Activated CD4-positive, alpha-beta T cell treated with anti-CD3 and anti-CD28 coated beads for 1 hour (primary cell): ENCODE results near the gene IFRD2.
"Not testable (repeated sequence)": the region's sequence is repeated elsewhere in the genome, so short reads cannot be mapped to it uniquely, and the experiment has no call there.

Experiments used
- DNase-seq: peaks from one replicate; pipeline ENCODE4 v3.0.0-alpha.2; 2020

The IFRD2 gene

DNA sequence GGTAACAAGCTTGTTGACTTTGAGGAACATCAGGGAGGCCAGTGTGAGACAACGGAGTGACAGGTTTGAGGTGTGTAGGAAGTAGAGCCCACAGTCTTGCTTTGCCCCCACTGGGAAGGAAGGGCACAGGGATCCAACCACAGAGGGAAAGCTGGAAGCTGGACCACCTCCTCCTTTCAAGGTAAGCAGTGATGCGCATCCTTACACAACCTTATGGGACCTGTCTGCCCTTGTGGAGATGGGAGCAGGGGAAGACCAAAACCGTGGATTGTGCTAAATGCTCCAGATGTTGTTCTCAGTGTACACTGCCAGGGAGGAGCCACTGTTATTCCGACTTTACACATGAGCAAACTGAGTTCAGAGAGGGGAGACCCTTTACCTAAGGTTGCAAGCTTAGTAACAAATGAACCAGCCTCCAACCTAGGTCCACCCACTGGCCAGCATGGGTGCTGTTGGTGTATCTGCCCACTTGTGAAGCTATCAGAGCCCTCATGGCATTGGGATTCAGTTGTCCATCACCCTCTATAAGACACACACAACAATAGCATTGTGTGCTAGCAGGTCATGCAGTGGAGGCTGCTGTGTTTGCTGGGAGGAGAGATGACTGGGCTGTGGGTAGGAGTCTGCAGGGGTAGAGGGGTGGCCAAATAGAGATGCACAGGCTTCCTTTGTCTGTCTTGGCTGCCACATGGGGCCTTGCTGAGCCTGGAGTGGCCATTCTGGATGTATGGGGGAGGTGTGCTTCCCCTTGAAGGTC lies 13.9 kb downstream of the IFRD2 start:
- no peak for DNase-seq

GRCh38 chr3:50276762-50277101 lies 15.5 kb downstream of the IFRD2 start:
- DNase-seq, result no peak

GRCh38 chr3:50275996-50276761 lies 16.1 kb downstream of the IFRD2 start:
- no peak for DNase-seq

- no peak for DNase-seq
Measured at GRCh38 chr3:50275141-50275995, 16.9 kb downstream of the IFRD2 start.

DNA sequence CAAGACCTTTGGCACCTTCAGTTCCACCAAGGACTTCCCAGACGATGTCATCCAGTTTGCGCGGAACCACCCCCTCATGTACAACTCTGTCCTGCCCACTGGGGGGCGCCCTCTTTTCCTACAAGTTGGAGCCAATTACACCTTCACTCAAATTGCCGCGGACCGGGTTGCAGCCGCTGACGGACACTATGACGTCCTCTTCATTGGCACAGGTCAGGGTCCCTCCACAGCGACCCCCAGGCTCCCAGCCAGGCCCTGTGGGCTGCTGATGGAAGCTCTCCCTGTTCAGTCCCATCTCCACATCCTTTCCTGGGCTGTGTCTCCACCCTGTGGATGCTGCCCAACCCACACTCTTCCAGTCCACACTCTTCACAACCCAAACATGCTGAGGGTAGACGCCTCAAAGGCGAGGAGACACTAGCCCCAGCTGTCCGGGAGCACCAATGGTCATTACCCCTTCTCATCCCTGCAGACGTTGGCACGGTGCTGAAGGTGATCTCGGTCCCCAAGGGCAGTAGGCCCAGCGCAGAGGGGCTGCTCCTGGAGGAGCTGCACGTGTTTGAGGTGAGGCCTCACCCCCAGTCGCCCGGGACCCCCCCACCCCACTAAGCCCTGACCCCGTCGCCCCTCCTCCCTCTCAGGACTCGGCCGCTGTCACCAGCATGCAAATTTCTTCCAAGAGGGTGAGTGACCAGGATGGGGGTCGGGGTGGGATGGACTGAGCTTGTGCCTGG lies 17.7 kb downstream of the IFRD2 start:
- peak; percentile 55 for DNase-seq

DNA sequence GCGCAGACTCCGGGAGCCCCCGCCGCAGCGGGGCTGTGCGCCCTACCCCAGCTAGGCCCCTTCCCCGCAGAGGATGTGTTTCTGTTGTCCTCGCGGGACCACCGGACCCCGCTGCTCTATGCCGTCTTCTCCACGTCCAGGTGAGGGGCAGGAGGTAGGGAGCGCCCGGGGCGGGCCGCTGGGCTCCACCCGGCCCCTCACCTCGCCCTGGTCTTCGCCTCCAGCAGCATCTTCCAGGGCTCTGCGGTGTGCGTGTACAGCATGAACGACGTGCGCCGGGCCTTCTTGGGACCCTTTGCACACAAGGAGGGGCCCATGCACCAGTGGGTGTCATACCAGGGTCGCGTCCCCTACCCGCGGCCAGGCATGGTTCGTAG lies 18.6 kb downstream of the IFRD2 start:
- DNase-seq, result no peak

- peak; percentile 77 for DNase-seq
Measured at GRCh38 chr3:50272911-50273688, 19.1 kb downstream of the IFRD2 start.

- not testable (repeated sequence) for DNase-seq
Measured at GRCh38 chr3:50272538-50272910, 19.7 kb downstream of the IFRD2 start.

DNA sequence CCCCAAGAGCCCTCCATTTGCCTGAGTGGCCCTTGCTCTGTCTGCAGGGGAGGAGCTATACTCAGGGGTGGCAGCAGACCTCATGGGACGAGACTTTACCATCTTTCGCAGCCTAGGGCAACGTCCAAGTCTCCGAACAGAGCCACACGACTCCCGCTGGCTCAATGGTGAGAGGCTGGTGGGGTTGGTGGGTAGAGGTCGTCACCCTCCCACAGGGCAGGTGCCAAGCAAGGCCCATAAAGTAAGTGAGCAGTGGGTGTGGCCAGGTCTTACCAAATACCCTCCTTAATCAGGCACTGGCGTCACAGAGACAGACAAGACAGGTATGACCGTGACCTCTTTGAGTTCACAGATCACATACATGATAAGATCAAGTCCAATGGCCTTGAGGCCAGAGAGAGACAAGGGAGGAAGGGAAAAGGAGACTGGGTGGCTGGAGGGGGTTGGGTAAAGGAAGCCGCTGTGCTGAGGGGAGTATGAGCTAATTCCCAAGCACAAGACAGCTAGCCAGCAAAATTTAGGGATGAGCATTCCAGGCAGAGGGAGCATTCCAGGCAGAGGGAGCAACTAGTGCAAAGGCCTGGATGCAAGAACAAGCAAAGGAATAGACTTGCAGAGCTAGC lies 20.8 kb downstream of the IFRD2 start:
- DNase-seq, result no peak

GRCh38 chr3:50270422-50271224 lies 21.6 kb downstream of the IFRD2 start:
- DNase-seq, result no peak

- no peak for DNase-seq
Measured at GRCh38 chr3:50269977-50270413, 22.2 kb downstream of the IFRD2 start.

DNA sequence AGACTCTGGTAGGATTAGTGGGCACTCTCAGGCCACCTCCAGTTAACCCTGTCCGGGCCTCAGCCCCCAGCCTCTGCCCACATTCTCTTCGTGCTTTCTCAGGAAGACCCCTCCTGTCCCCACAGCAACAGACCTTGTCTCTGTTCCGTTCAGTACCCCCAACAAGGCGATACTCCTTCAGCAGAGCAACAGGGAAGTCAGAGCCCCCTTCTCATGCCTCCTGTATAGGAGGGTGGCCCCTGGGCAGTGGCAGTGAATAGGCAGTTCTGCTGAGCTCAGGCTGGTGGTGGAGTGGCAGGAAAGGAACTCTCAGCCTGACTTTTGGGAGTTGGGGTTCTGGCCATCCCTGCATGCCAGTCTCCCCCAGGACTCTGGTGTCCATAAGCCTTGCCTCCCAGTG lies 22.8 kb downstream of the IFRD2 start:
- no peak for DNase-seq

GRCh38 chr3:50268703-50269451 lies 23.4 kb downstream of the IFRD2 start, which contains the start of gene SEMA3B:
TSS of gene SEMA3B (plus strand) at chr3:50269147. CDS start at chr3:50269241, 94 bp downstream.
- DNase-seq, result no peak

DNA sequence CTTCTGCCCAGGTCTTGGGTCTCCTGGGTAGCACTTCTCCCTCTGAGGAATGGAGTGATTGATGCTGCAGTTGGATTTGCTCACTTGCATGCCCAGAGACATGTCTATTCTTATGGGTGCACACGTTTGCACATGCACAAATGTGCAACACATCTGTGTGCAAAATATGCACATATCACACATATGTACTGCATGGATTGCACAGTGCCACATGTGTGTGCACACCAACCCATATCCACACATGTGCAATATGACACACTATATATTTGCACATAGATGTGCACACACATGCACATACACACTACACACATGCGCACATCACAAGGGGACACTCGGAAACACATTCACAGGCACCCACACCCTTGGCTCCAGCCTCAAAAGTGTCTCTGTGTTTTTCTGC lies 24.0 kb downstream of the IFRD2 start:
- DNase-seq, result no peak

- DNase-seq, result no peak
Measured at GRCh38 chr3:50267280-50267913, 24.8 kb downstream of the IFRD2 start.

DNA sequence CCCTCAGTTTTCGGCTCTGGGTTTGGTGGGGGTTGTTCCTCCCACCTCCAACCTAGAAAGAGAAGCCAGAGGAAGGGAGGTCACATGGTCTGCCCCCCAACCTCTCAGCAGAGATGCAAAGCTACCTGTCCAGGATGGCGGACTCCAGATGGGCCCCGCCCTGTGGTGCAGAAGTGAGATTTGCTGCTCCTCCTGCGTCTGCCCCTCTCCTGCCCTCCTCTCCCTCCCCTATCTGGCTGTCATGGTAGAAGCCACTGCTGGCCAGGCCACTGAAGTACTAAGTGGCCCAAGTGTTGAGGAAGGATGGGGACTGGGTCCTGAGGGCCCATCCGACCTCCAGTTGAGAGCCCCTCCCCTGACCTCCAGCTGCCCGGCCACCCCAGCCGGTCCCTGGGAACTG lies 25.4 kb downstream of the IFRD2 start:
- no peak for DNase-seq

DNA sequence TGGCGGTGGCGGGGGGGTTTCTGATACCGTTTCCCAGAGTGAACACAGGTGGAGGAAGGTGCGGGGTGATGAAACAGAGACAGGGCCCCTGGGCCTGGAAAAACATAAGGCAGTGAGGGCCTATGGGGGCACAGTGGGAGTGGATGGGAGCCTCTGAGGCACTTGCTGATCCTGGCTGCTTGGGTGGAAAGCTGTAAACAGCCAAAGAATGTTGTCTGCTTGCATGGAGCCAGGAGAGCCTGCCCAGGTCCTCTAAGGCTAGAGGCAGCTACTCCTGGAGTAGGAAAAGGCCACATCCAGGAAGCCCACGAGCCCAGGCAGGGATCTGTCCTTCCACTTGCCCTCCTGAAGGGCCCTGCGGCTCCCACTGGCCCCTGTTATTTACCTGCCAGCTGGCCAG lies 26.2 kb downstream of the IFRD2 start:
- no peak for DNase-seq

DNA sequence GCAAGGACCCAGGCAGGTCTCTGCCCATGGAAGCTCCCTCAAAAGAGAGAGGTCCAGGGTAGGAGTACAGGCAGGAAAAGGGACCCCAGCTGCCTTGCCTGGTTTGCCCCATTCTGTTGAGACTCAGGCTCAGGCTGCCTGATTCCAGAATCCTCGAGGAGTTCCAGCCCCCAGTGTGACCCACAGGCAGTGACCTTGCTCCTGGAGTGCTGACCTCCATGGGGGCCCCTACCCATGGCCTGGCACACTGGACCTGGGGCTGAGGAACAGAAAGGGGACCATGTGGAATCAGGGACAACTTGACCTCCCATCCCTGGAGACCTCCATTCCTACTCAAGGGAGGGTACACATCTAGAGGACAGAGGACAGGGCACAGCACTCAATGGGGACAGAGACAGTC lies 26.7 kb downstream of the IFRD2 start:
- DNase-seq, result no peak

GRCh38 chr3:50264964-50265485 lies 27.2 kb downstream of the IFRD2 start:
- no peak for DNase-seq
